Spleen (tissue), 11 donors: ENCODE data around the gene GMEB1. TPM values are rescaled to one million over a fixed set of nuclear protein-coding genes. Genes with fewer than 3 reads are reported as not detected.

Experiments used
- DNase-seq: peaks from one replicate; pipeline ENCODE4 v3.0.0-alpha.2; 2020
- H3K27ac ChIP-seq, 8 donors: fragments of 200-600 bp; sonication (generic) in 7 of 8; 1 replicate in 4 of 8; 2 replicates in 4 of 8; pipeline versions ENCODE4 v1.5.0 to v1.8.0; 2016 to 2021; ENCODE audit warnings: inconsistent platforms in 4 of 8, mild to moderate bottlenecking in 4 of 8, moderate library complexity in 1 of 8
- H3K27me3 ChIP-seq, 7 donors: fragments of 200-600 bp; sonication (generic) in 6 of 7; replicated peaks in 1 of 7; 1 replicate in 4 of 7; 2 replicates in 3 of 7; pipeline versions ENCODE4 v1.5.0 to v1.8.0; 2016 to 2021; ENCODE audit warnings: inconsistent platforms in 3 of 7, mild to moderate bottlenecking in 1 of 7
- H3K36me3 ChIP-seq, 6 donors: fragments of 200-600 bp; sonication (generic) in 5 of 6; 1 replicate in 4 of 6; 2 replicates in 2 of 6; pipeline versions ENCODE4 v1.5.0 to v1.8.0; 2016 to 2021; ENCODE audit warnings: inconsistent platforms in 2 of 6
- H3K4me1 ChIP-seq, 6 donors: fragments of 200-600 bp; sonication (generic) in 5 of 6; 1 replicate in 3 of 6; 2 replicates in 3 of 6; pipeline versions ENCODE4 v1.5.0 to v1.8.0; 2016 to 2021; ENCODE audit warnings: inconsistent platforms in 3 of 6
- H3K4me3 ChIP-seq, 8 donors: fragments of 200-600 bp; sonication (generic) in 7 of 8; 1 replicate in 4 of 8; 2 replicates in 4 of 8; pipeline versions ENCODE4 v1.5.0 to v1.8.0; 2016 to 2021; ENCODE audit warnings: inconsistent platforms in 4 of 8, mild to moderate bottlenecking in 4 of 8, moderate library complexity in 2 of 8
- H3K9me3 ChIP-seq, 8 donors: fragments of 200-600 bp; sonication (generic) in 7 of 8; 1 replicate in 4 of 8; 2 replicates in 4 of 8; pipeline versions ENCODE4 v1.5.0 to v1.8.0; 2016 to 2021; ENCODE audit warnings: inconsistent platforms in 4 of 8
- POLR2A ChIP-seq, 3 donors: fragments of 450-650 bp; IDR thresholded peaks; one replicate each; pipeline ENCODE4 v1.5.1; 2017; ENCODE audit warnings: antibody characterized with exemption in 3 of 3, mild to moderate bottlenecking in 1 of 3
- POLR2AphosphoS5 ChIP-seq, 3 donors: sonication (generic); formaldehyde crosslinking; IDR thresholded peaks; one replicate each; pipeline ENCODE4 v1.5.1; 2017; ENCODE audit warnings: antibody characterized with exemption in 3 of 3
- WGBS, 5 donors: extraction: QIAGEN DNeasy Blood & Tissue Kit in 3 of 5; methylation state at CpG; one replicate each; pipeline versions ENCODE4 v1.1.5 to v1.1.7; 2013 to 2018; 5-methylcytosine and 5-hydroxymethylcytosine counted together
- intact Hi-C: fragments of 100-400 bp; cut with DNase I; formaldehyde crosslinking; loops from one replicate; pipeline ENCODE4 v1.15.0; 2023; ENCODE audit warnings: low total_unique reads
- polyA plus RNA-seq, 3 donors: library from polyadenylated mRNA; stranded (reverse); fragments of 200-250 nt; gene quantifications; one replicate each; pipeline ENCODE4 v1.2.1, GENCODE V29; 2013
- small RNA-seq, 4 donors: library from RNA; depleted of rRNA; stranded (forward); fragments of <200 nt; gene quantifications; one replicate each; pipeline ENCODE3, GENCODE V24; 2016
- total RNA-seq, 7 donors: library from RNA; depleted of rRNA in 3 of 7; stranded (reverse); fragments of >200 nt in 3 of 7; fragmentation: NEBNext Ultra II Directional in 4 of 7; extraction: Animal tissue kit (Norgen Biotek cat#: 25700) in 4 of 7; gene quantifications; one replicate each; pipeline versions ENCODE4 v1.1.0 to v1.2.1, GENCODE V29; 2016 to 2021
- TF ChIP-seq, protein P1 (sequence below), 11 experiments: fragments of 200-600 bp in 7 of 11; fragments of 450-650 bp in 4 of 11; sonication (generic) in 4 of 11; IDR thresholded peaks in 8 of 11; conservative IDR thresholded peaks in 3 of 11; 1 replicate in 7 of 11; 2 replicates in 4 of 11; pipeline versions ENCODE4 v1.4.0 to v1.8.0; 2016 to 2021; ENCODE audit warnings: antibody characterized with exemption in 11 of 11, inconsistent platforms in 4 of 11, mild to moderate bottlenecking in 1 of 11
- donor health status: healthy with polysubstance abuse.
- donor health status: DM: no; HTN: no; CAD: no; lungs with moderate emphysema.
- donor health status: DM: no; HTN: no; CAD: no.
- donor health status: Bipolar disorder and iron deficiency.
- donor health status: healthy.
- donor health status: DM: no; HTN: no; CAD: no.
- donor health status: DM: yes; HTN: yes; CAD: no.

GMEB1 gene
- total and polyA plus RNA-seq, 10 donors = 3.6 to 20.6 (median 16.4) TPM

GRCh38 chr1:28766532-28767183 lies 98.1 kb downstream of the GMEB1 start:
- Histone ChIP-seq H3K9me3 (no peaks in the 10 kb centered on the region), H3K4me3 (no peak overlapping the region), H3K4me1 (peaks cover 4 to 69% (median 20%) of the 10 kb centered on the region in 6 donors), H3K27ac (no peak overlapping the region), H3K27me3 (no peaks in the 10 kb centered on the region), H3K36me3 (peaks cover 0 to 92% (median 24%) of the 10 kb centered on the region in 6 donors)
- no peak for DNase-seq
- TF ChIP-seq, protein P1, sequence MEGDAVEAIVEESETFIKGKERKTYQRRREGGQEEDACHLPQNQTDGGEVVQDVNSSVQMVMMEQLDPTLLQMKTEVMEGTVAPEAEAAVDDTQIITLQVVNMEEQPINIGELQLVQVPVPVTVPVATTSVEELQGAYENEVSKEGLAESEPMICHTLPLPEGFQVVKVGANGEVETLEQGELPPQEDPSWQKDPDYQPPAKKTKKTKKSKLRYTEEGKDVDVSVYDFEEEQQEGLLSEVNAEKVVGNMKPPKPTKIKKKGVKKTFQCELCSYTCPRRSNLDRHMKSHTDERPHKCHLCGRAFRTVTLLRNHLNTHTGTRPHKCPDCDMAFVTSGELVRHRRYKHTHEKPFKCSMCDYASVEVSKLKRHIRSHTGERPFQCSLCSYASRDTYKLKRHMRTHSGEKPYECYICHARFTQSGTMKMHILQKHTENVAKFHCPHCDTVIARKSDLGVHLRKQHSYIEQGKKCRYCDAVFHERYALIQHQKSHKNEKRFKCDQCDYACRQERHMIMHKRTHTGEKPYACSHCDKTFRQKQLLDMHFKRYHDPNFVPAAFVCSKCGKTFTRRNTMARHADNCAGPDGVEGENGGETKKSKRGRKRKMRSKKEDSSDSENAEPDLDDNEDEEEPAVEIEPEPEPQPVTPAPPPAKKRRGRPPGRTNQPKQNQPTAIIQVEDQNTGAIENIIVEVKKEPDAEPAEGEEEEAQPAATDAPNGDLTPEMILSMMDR (IDR thresholded peaks at IDR 0.05 in 8 of 11, conservative IDR thresholded peaks at IDR 0.05 in 3 of 11) = no peak
- TF ChIP-seq POLR2A (IDR thresholded peaks at IDR 0.05) (no peak), POLR2AphosphoS5 (IDR thresholded peaks at IDR 0.05) (no peak)
- WGBS, 5 donors = 92 to 97% (median 94%) methylated on average over 2 of the region's 2 CpGs
- intact Hi-C loops = no loop called here

Small RNA genes lying within 50 kb of the gene (small RNA-seq; reads per million reads assigned to genes)
- gene RF00422 (0 reads per million in 4 donors), gene RNU11 (0 reads per million in 4 donors)

Other genes starting within 250 kb of the GMEB1 start
- gene RCC1, start 162.7 kb upstream of the GMEB1 start, total RNA-seq = 10 to 100 TPM; 15.1 to 26.2 (median 22.4) TPM
- gene RCC1, start 162.7 kb upstream of the GMEB1 start, polyA plus RNA-seq = 10 to 100 TPM; 23.6 to 29.0 (median 28.9) TPM
- 10 to 100 TPM; 14.0 to 25.7 (median 22.5) TPM for gene TRNAU1AP, start 115.7 kb upstream of the GMEB1 start, total RNA-seq
- 10 to 100 TPM; 24.7 to 26.6 (median 26.6) TPM for gene TRNAU1AP, start 115.7 kb upstream of the GMEB1 start, polyA plus RNA-seq
- 10 to 100 TPM in 3 of 7 donors, 1 to 10 TPM in 4; 3.1 to 18.9 (median 9.1) TPM for gene RAB42, start 76.5 kb upstream of the GMEB1 start, total RNA-seq
- gene RAB42, start 76.5 kb upstream of the GMEB1 start, polyA plus RNA-seq = 1 to 10 TPM; 1.9 to 9.0 (median 8.0) TPM
- gene TAF12, start 25.7 kb upstream of the GMEB1 start, total RNA-seq = 10 to 100 TPM; 17.0 to 28.7 (median 18.9) TPM
- gene TAF12, start 25.7 kb upstream of the GMEB1 start, polyA plus RNA-seq = 10 to 100 TPM; 18.6 to 27.8 (median 21.7) TPM
- gene RNU11, start 20.2 kb upstream of the GMEB1 start, total RNA-seq = not detected
- not detected for gene RNU11, start 20.2 kb upstream of the GMEB1 start, polyA plus RNA-seq
- gene YTHDF2, start 68.2 kb downstream of the GMEB1 start, total RNA-seq = 10 to 100 TPM; 52.7 to 67.5 (median 58.0) TPM
- 10 to 100 TPM; 31.4 to 40.1 (median 31.6) TPM for gene YTHDF2, start 68.2 kb downstream of the GMEB1 start, polyA plus RNA-seq
- not detected for gene OPRD1, start 143.4 kb downstream of the GMEB1 start, total RNA-seq
- gene OPRD1, start 143.4 kb downstream of the GMEB1 start, polyA plus RNA-seq = not detected
- gene EPB41, start 245.8 kb downstream of the GMEB1 start, total RNA-seq = 100 to 1,000 TPM in 1 of 7 donors, 10 to 100 TPM in 6; 53.6 to 156 (median 82.3) TPM
- gene EPB41, start 245.8 kb downstream of the GMEB1 start, polyA plus RNA-seq = 10 to 100 TPM in 1 of 3 donors, 1 to 10 TPM in 2; 6.3 to 14.8 (median 8.7) TPM